ENCODE measurements around the gene KIF14.
A peak's percentile ranks its signal among the peaks of the same experiment; 100 is the strongest.

The KIF14 gene, protein sequence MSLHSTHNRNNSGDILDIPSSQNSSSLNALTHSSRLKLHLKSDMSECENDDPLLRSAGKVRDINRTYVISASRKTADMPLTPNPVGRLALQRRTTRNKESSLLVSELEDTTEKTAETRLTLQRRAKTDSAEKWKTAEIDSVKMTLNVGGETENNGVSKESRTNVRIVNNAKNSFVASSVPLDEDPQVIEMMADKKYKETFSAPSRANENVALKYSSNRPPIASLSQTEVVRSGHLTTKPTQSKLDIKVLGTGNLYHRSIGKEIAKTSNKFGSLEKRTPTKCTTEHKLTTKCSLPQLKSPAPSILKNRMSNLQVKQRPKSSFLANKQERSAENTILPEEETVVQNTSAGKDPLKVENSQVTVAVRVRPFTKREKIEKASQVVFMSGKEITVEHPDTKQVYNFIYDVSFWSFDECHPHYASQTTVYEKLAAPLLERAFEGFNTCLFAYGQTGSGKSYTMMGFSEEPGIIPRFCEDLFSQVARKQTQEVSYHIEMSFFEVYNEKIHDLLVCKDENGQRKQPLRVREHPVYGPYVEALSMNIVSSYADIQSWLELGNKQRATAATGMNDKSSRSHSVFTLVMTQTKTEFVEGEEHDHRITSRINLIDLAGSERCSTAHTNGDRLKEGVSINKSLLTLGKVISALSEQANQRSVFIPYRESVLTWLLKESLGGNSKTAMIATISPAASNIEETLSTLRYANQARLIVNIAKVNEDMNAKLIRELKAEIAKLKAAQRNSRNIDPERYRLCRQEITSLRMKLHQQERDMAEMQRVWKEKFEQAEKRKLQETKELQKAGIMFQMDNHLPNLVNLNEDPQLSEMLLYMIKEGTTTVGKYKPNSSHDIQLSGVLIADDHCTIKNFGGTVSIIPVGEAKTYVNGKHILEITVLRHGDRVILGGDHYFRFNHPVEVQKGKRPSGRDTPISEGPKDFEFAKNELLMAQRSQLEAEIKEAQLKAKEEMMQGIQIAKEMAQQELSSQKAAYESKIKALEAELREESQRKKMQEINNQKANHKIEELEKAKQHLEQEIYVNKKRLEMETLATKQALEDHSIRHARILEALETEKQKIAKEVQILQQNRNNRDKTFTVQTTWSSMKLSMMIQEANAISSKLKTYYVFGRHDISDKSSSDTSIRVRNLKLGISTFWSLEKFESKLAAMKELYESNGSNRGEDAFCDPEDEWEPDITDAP (N-terminal part only)

DNA sequence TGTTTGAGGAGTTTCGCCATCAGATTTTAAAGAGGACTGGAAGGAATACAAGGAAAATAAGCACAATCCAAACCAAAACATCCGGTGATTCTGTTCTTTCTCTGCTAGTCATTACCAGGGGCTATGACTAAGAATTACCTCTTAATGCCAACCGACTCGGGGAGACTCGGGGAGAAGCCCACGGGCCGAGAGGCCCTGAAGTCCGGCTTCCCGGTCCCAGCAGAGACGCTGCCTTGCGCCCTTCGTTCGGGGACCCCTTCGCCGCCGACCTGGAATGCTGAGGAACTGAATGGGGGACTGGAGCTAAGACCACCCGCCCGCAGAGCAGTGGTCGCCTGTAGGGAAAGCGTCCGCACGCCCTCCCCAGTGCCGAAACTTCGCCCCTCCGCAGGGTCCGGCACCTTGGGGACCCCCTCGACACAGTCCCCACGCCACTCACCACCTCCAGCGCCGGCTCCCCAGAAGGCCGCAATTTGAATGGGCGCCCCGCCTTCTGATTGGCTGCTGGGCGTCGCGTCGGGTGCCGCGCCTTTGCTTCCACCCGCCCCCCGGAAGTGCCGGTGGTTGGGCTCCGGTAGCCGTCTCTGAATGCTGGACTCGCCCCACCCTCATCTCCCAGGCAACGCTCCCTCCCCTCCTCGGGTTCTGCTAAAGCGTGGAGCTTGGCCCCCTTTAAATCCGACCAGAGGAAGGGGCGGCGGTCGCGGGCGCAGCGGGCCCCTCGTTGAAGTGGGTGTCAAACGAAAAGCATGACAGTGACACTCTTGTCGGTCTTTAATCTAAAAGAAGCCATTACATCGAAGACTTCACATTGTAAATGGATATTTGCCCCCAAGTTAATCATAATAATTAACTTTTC is at the start of gene KIF14:
KIF14 (minus strand) TSS at position 479 of the 859 bp plus-strand sequence. CDS start 2,028 bp downstream, outside the sequence.
- DNase-seq (ENCODE audit: low read depth in 2 of 2), result peak; percentile 79 to 84

DNA sequence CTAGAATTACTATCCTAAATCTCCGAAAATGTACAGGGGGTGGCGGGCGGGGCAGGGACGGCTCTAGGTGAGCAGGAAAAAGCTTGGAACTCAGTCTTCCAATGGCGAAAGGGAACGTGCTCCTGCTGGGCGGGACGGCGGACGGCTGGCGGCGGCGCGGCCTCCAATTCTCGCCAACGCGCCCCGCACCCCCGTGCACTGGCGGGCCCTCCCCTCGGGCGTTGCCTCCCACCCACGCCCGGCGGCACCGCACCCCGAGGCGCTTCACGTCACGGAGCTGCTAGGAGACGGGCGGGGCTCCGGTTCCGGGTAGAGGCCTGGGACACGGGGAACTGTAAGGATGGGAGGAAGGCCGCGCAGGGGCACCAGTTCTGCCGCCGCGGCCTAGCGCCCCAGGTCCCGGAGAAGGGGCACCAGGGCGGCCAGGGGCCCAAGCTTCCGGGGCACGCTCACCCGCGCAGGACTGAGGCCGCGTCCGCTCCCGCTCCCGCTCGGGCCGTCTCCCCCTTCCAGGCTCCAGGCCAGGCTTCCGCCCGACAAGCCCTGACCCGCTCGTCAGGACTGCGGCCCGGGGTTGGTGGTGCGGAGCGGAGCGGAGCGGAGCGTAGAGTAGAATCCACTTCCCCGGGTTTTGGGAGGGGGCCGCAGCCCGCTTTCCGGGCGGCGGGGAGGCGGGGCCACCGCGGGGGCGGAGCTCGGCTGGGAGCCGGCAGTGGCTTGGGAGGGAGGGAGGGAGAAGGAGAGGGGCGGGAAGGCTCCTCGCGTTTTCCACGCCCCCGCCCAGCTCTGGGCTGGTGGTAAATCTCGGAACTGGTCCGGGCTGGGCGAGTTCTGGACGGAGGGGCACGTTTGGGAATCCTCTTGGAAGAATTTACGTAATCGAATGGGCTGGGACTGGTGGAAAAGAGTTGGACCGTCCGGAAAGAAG is 49.0 kb upstream of the KIF14 start, which contains the start of gene DDX59:
DDX59 (minus strand) TSS at position 594 of the 928 bp plus-strand sequence. CDS start 3,167 bp downstream, outside the sequence.
- peak; percentile 77 to 84 for DNase-seq (ENCODE audit: low read depth in 2 of 2)

DNA sequence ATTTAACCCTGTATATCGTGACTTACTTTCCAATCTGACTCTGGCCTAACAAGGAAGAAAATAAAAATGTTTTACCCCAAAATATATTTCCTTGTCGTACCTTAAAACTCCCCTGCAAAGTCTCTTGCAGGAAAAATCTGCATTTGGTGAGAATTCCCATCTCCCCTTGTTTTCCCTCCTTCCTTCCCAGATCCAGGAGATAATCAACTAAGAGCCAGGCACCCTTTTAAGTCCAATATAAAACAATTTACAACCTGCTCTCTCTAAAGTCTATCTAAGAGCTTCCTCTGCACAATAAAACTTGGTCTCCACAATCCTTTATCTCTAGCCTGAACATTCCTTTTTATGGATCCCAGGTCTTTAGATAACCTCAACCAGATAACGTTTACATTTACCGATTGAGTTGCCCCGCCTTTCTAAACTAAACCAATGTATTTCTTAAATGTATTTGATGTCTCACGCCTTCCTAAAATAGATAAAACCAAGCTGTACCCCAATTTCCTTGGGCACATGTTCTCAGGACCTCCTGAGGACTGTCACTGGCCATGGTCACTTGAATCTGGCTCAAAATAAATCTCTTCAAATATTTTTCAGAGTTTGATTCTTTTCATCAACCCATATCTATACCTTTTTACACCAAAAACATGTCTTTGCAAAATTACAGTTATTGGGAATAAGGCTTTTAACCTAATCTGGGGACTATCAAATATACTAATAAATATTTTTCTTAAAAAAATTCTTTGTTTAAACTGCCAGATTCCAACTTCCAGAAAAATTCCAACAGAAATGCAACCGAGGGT is 48.2 kb upstream of the KIF14 start:
- DNase-seq (ENCODE audit: low read depth in 2 of 2), result no peak

DNA sequence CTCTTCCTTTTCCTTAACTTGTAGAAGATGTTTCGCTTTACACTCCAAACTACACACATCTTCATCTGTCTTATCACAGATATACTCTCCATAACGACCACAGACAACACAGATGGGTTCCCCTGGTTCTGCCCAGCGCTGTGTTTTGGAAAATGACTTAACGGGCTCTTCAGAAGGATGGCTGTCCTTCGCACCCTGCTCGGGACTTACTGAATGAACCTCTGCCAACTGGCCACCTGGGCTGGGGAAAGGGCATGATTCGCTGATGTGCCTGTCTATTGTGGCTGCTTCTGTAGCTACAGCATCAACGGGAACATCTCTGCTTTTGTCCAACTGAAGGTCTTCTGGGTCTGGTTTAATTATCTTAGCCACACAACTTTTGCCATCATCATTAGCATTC is 45.8 kb upstream of the KIF14 start:
- no peak for DNase-seq (ENCODE audit: low read depth in 2 of 2)

DNA sequence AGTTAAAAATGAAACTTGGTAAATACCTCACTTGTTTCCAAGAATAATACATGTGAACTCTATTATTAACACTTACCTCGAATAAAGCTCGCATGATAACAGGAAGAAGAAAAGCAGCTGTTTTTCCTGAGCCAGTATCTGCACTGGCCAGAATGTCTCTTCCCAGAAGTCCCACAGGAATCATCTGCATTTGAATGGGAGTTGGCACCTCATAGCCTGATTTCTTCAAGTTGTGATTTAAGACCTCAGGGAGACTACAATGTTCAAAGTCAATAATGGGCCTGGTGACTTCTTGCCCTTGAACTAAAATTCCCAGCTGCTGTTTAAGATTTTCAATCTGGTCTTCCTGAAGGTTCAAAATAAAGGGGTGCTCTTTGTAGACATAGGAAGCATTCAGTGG is 45.3 kb upstream of the KIF14 start:
- no peak for DNase-seq (ENCODE audit: low read depth in 2 of 2)

DNA sequence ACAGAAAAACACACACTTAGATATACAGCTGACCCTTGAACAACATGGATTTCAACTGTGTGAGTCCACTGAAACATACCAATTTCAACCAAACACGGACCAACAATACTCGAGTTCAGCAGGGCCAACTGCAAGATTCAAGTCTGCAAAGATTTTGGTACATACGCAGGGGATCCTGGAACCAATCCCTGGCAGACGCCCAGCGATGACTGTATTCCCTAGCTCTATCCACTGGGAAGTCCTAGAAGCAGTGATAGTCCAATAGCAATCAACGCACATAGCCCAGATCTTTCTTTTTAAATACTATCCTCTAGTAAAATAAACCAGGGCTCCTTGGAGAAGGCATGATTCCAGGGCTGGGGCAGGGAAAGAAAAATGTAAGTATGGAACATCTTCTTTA is 40.2 kb upstream of the KIF14 start:
- no peak for DNase-seq (ENCODE audit: low read depth in 2 of 2)

DNA sequence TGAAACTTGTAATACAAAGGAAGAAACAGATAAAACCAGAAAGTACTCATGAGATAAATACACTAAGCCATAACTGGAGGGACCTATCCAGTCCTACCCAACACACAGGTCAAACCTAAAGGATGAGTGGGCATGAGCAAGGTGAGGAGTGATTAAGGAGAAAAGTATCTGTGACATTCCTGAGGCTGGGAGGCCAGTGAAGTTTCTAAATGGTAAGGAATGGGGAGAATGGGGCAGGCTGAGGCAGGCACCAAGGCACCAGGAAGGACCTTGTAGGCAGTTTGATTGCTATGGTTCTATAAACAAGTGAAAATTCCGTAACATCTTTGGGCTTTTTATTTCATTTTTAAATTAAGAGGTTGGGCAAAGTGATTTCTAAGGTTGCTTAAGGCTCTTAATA is 38.7 kb upstream of the KIF14 start:
- DNase-seq (ENCODE audit: low read depth in 2 of 2), result no peak

DNA sequence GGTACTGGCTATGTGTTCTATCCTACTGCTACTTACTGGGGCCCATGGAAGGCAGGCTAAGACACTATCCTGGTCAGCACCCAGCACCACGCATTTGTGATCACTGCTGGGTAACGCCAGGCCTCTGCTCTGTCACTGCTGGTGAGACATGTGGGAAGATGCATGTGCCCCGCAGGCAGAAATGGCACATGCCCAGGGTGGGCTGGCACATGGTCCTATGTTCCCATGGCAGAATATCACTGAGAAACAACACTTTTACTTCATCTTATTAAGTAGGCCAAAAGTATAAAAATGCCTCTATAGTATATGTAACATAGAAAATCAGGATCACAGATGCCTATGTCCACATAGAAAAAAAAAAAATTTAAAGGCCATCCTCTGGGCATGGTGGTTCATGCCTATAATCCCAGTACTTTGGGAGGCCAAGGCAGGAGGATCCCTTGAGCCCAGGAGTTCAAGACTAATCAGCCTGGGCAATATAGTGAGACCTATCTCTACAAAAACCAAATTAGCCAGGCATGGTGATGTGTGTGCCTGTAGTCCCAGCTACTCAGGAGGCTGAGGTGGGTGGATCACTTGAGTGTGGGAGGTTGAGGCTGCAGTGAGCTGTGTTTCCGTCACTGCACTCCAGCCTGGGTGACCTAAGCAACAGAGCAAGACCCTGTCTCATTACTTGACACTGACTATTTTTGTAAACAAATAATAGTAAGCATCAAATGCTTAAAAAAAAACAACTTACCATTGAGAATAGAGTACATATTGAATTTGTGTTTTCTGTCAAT is 37.7 kb upstream of the KIF14 start:
- DNase-seq (ENCODE audit: low read depth in 2 of 2), result no peak

DNA sequence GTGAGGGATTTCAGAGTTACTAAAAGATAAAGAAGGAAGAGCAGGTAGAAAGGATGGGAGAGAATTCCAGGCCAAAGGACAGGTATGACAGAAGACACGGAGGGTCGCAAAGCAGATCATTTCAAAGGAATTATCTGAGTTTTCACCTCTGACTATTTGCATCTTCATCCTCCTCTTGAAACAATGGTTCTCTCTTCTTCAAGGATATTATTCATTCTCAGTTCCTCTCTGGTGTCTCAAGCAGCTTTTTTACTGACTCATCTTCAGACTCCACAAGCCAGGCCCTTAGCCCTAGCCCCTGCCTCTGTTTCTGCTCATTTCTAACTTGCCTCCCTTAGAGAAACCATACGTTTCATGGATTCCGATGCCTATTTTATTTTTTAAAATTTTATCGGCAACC is 34.1 kb upstream of the KIF14 start:
- no peak for DNase-seq (ENCODE audit: low read depth in 2 of 2)

DNA sequence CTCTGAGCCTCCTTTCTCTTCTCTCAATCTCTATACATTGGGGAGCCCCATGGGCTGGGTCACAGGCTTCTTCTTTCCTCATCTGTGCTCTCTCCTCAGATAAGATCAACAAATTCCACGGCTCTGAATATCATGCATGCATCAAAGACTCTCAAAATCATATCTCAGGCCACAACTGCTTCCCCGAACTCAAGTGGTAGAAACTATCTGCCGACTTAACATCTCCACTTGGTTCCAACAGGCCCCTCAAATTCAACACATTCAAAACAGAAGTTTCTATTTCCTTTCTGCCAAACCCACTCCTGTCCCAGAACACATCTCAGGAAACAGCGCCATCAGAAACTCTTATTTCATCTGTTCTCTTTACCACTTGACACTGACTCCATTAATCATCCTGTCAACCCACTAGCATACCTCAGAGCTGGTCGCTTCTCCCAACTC is 32.5 kb upstream of the KIF14 start:
- DNase-seq (ENCODE audit: low read depth in 2 of 2), result no peak

DNA sequence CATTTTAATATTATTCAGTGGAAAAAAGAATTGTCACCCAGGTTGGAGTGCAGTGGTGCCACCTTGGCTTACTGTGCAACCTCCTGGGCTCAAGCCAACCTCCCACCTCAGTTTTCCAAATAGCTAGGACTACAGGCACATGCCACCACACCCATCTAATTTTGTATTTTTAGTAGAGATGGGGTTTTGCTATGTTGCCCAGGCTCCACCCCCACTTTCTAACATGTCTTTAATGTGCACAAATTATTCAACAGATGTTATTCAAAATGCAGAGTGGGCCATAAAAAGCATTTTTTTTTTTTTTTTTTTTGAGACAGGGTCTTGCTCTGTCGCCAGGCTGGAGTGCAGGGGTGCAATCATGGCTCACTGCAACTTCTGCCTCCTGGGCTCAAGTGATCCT is 31.8 kb upstream of the KIF14 start:
- DNase-seq (ENCODE audit: low read depth in 2 of 2), result no peak

DNA sequence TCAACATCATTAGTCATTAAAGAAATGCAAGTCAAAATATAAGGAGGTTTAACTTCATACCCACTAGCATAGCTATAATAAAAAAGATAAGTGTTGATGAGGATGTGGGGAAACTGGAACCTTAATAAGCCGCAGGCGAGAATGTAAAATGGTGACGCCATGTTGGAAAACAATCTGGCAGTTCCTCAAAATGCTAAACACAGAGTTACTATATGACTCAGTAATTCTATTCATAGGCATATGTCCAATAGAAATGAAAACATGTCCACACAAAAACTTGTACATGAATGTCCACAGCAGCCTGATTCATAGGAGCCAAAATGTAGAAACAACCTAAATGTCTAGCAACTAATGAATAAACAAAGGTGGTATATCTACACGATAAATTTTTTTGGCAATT is 26.0 kb upstream of the KIF14 start:
- no peak for DNase-seq (ENCODE audit: low read depth in 2 of 2)

DNA sequence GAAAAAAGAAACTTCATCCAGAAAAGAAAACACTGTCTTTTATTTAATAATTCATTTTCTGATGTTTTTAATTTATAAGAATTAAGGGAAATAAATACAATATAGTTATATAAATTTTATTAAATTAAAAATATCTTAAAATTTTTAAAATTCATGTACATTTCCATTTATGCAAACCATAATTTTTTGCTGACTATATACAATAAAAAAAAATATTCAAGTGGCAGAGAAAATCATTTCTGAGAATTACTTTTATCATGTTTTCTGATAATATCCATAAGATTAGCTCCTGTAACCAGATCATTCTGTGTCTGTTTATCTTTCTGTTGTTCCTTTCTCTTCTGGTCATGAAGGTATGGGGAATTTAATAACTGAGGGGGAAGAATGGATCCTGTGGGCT is 23.5 kb upstream of the KIF14 start:
- DNase-seq (ENCODE audit: low read depth in 2 of 2), result no peak

DNA sequence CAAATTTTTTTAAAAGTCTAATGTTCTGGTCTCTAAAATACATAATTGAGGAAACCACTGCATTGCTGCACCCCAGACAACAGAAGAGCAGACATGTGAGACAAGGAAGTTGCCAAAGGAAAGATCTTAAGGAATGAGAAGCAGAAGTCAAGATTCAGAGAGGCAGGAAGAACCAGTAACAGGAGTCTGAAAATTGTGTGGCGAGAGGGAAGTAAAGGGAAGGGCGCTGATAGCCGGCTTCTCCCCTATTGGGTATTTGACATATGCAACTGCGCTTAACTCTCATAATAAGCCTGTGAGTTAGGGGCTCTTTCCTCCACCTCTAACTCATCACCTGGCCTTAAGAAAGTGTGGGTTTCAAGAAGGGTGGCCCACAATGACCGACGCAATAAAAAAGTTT is 21.9 kb upstream of the KIF14 start:
- DNase-seq (ENCODE audit: low read depth in 2 of 2), result no peak

DNA sequence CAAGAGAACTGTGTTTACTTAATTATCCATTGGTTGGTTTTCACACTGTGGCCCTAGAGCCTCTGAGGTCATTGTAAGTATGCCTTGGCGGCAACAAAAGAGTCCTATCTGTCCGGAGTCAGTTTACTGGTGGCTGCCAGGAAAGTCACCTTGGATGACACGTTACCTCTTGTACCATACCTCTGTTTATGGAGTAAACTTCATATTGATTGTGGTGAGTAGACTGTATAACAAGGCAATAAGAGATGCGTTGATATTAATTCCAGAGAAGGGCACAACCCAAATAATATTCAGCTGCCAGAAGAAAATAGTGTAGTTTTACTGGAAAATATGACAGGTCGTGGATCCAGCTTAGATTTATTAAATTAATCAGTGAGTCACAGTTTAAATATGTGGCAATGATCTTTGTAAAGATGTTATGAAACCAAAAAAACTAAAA is 20.4 kb upstream of the KIF14 start:
- no peak for DNase-seq (ENCODE audit: low read depth in 2 of 2)

DNA sequence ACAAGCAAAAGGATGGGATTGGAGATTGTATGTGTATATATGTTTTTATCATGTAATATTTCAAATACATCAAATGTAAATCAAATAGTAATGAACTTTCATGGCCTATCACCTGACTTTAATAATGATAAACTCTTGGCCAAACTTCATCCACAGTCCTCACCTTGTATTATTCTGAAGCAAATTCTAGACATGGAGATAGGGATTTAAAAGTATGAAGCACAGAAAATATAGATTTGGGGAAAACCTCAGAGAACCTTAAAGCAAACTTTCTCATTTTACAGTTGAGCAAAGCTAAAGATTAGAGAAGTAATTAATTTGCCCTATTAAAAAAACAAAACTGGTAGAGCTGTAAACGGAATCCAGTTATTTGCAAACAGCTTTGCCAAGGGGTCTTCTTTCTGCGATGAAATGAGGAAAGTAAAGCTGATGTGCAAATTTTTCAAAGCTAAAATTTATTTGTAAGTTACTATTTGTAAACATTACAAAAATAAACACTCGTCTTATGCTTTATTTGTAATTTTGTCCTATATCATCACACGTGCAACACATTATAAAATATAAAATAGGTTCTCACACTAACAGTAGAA is 19.9 kb upstream of the KIF14 start:
- DNase-seq (ENCODE audit: low read depth in 2 of 2), result no peak

DNA sequence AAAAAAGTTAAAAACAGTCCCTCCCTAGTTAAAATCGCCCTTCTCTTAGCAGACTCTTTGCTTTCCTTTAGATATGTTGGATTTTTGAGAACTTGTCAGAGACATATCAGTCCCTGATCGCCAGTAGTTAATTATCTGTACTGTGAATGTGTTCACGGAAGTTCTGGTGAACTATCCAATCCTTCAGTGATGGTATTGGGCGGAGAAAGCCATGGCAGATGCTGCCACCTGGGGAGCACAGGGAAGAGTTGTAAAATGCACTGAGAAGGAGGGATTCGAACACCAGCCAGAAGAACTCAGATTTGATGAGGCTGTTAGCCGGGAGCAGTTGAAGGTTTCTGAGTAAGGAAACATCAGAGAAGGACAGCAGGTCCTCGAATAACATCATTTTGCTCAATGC is 17.5 kb upstream of the KIF14 start:
- no peak for DNase-seq (ENCODE audit: low read depth in 2 of 2)

DNA sequence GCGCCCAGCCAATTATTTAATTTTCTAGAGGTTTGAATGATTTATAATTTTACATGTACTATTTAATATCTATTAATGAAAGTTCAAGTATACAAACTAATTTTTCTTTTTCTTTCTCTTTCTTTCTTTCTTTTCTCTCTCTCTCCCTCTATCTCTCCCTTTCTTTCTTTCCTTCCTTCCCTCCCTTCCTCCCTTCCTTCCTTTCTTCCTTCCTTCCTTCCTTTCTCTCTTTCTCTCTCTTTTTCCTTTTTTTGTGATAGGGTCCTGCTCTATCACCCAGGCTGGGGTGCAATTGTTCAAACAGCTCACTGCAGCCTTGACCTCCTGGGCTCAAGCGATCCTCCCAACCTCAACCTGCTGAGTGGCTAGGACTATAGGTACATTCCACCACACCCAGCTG is 16.1 kb upstream of the KIF14 start:
- no peak for DNase-seq (ENCODE audit: low read depth in 2 of 2)
